Left forelimb (tissue), 1 donor: Measurements from ENCODE around the gene ARL17B.
A peak's percentile ranks its signal among the peaks of the same experiment; 100 is the strongest.
"Not testable (repeated sequence)": the region's sequence is repeated elsewhere in the genome, so short reads cannot be mapped to it uniquely, and the experiment has no call there.

Experiments
- DNase-seq: peaks from one replicate; pipeline ENCODE4 v3.0.0-alpha.2; 2018; ENCODE audit warnings: low spot score

Gene ARL17B

DNA sequence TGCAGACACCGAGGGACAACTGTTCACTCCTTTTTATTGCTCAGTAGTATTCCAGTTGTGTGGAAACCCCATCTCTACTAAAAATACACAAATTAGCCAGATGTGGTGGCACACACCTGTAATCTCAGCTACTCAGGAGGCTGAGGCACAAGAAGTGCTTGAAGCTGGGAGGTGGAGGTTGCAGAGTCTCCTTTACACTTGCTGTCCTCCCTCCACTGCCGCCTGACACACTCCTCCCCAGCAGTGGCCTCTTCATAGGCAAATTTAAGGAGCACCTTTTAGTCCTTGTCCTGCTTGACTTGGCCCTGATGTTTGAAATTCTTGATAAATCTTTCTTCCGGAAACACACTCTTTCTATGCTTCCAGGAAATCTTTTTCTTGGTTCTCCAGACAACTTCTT is 112.4 kb downstream of the ARL17B start:
- DNase-seq = not testable (repeated sequence)

DNA sequence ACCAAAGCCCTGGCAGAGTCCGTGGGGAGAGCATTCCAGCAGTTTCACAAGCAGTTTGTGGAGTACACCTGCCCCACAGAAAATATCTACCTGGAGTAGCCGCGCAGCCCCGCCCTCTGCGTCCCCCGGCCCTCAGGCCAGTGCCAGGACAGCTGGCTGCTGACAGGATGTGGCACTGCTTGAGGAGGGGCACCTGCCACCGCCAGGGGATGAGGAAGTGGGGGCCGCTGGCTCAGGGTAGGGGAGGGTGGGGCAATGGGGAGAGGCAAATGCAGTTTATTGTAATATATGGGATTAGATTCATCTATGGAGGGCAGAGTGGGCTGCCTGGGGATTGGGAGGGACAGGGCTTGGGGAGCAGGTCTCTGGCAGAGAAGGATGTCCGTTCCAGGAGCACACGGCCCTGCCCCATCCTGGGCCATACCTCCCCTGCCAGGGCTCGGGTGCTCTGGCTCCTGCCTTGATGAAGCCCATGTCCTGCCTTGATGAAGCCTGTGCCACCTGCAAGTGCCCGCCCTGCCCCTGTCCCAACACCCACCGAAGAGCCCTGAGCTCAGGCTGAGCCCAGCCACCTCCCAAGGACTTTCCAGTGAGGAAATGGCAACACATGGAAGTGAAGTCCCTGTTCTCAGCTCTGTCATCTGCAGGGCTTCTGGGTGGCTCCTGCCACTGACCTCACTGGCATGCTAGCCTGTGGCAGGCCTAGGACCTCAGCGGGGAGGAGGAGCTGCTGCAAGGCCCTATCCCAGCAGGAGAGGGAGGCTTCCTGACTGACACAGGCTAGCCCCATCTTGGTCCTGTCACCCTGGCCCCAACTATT is 116.4 kb downstream of the ARL17B start:
- not testable (repeated sequence) for DNase-seq

DNA sequence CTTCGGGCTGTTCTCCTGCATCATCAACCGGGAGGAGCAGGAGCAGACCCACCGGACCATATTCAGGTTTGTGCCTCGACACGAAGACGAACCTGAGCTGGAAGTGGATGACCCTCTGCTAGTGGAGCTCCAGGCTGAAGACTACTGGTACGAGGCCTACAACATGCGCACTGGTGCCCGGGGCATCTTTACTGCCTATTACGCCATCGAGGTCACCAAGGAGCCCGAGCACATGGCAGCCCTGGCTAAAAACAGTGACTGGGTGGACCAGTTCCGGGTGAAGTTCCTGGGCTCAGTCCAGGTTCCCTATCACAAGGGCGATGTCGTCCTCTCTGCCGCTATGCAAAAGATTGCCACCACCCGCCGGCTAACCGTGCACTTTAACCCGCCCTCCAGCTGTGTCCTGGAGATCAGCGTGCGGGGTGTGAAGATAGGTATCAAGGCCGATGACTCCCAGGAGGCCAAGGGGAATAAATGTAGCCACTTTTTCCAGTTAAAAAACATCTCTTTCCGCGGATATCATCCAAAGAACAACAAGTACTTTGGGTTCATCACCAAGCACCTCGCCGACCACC is 117.1 kb downstream of the ARL17B start:
- not testable (repeated sequence) for DNase-seq

DNA sequence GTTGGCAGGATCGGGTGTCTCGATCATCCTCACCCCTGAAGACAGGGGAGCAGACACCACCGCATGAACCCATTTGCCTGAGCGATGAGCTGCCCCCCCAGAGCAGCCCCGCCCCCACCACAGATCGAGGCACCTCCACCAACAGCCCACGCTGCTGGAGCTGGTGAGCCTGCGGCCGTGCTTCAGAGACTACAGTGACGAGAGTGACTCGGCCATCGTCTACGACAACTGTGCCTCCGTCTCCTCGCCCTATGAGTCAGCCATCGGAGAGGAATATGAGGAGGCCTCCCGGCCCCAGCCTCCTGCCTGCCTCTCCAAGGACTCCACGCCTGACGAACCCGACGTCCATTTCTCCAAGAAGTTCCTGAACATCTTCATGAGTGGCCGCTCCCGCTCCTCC is 117.6 kb downstream of the ARL17B start:
- not testable (repeated sequence) for DNase-seq

DNA sequence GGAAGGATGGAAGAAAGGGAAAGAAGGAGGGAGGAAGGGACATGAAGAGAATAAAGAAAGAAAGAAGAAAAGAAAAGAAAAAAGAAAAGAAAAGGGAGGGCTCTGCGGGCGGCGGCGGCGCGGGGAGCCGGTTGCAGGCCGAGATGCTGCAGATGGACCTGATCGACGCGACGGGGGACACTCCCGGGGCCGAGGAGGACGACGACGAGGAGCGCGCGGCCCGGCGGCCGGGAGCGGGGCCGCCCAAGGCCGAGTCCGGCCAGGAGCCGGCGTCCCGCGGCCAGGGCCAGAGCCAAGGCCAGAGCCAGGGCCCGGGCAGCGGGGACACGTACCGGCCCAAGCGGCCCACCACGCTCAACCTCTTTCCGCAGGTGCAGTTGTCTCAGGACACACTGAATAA is 118.1 kb downstream of the ARL17B start:
- DNase-seq = not testable (repeated sequence)

DNA sequence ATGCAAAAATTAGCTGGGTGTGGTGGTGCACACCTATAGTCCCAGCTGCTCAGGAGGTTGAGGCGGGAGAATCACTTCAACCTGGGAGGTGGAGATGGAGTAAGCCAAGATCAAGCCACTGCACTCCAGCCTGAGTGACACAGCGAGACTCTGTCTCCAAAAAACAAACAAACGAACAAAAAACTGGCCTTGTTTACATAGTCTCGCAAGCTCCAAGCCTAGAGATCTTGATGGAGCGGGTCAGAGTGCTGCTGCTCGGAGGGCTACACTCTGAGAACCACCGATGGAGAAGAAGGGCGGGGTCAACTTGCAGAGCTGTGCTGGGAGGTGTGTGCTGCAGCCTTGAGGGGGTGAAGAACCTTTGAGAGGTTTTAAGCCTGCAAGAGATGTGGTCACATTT is 130.2 kb downstream of the ARL17B start:
- not testable (repeated sequence) for DNase-seq

DNA sequence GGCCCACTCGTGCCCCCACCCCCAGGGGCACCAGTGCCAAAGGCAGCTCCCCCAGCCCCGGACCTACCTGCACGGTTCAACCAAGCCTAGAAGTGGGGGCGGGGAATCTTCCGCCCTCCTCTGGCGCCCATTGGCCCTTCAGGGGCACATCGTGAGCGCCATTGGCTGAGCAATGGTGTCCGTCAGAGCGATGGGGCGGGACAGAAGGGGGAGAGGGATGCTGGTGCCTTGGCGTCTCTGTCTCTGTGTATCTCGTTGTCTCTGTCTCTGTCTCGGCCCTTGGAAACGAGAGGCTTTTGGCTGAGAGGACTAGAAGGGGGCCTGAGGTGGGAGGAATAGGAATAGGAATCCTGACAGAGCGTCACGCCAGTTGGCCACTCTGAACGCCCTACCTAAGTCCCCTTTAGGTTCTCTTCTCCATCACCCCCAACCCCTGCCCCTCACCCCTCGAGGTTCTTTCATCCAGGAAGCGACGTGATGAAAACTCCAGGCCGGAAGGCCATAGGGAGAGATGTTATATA is 136.2 kb downstream of the ARL17B start:
- peak; percentile 96 for DNase-seq

DNA sequence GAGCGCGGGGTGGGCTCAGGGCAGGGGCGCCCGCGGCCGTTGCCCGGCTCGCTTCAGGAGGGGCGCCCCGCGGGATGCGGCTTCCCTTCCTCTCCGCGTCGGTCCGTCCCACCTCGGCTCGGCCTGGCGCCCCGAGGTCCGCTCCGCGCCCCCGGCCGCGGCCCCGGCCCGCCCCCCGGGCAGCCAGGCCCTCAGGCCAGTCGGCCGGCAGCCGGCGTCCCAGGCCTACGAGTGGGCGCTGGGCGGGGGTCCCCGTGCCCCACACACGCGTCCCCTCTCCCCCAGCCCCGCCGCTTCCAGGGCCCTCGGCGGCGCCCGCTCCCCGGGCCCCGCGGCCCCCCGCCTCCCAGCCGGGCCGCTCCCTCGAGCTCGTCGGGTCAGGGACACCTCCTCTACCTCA is 136.7 kb downstream of the ARL17B start:
- DNase-seq = not testable (repeated sequence)
